Mammary epithelial cell (primary cell): ENCODE data around the gene KCNMA1.

Experiments used
- EZH2 ChIP-seq: IDR thresholded peaks from 2 replicates; pipeline ENCODE4 v1.6.1; 2012; ENCODE audit warnings: low read length, inconsistent platforms, borderline replicate concordance
- TF ChIP-seq, protein P1 (sequence below), 2 donors: IDR thresholded peaks in 1 of 2; conservative IDR thresholded peaks in 1 of 2; 2 replicates each; pipeline ENCODE4 v1.5.1; 2011 to 2012; ENCODE audit warnings: inconsistent platforms in 2 of 2, low read length in 2 of 2, mild to moderate bottlenecking in 2 of 2, control low read depth in 1 of 2, low read depth in 1 of 2; ENCODE audit not compliant: insufficient read depth in 1 of 2; ENCODE audit errors: extremely low read depth in 1 of 2

DNA sequence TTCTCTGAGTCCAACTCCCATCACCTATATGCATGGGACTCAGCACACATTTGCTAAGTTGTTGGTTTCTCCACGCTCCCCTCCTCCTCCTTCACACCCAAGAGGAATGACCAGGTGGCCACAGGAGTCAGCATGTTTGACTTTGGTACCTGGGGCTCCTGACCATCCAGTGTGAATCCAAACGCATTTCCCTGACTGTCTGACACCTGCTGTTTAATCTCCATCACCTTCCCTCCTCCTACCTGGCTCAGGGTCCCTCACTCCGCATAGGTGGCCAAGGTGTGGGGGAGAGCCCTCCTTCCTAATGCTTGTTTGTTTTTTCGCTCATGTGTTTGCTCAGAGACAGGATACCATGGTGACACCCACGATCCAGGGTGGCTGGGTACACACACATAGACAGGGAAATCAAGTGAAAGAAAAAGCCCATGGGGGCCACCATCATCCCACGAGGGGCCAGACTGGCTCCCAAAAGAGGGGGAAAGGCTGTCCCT is 194.9 kb downstream of the KCNMA1 start:
- TF ChIP-seq, protein P1, sequence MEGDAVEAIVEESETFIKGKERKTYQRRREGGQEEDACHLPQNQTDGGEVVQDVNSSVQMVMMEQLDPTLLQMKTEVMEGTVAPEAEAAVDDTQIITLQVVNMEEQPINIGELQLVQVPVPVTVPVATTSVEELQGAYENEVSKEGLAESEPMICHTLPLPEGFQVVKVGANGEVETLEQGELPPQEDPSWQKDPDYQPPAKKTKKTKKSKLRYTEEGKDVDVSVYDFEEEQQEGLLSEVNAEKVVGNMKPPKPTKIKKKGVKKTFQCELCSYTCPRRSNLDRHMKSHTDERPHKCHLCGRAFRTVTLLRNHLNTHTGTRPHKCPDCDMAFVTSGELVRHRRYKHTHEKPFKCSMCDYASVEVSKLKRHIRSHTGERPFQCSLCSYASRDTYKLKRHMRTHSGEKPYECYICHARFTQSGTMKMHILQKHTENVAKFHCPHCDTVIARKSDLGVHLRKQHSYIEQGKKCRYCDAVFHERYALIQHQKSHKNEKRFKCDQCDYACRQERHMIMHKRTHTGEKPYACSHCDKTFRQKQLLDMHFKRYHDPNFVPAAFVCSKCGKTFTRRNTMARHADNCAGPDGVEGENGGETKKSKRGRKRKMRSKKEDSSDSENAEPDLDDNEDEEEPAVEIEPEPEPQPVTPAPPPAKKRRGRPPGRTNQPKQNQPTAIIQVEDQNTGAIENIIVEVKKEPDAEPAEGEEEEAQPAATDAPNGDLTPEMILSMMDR (conservative IDR thresholded peaks at IDR 0.05 in 1 of 2, IDR thresholded peaks at IDR 0.05 in 1 of 2; ENCODE audit: extremely low read depth in 1 of 2, insufficient read depth in 1 of 2, low read depth in 1 of 2, low read length in 2 of 2), result no peak
- no peak for TF ChIP-seq EZH2
